BLaER1 treated with 17β-estradiol and CSF1 and Interleukin-3, amounts not matched to agents 10 nM and 100 nM (cell line): ENCODE data around the gene NRG3.
A peak's percentile ranks its signal among the peaks of the same experiment; 100 is the strongest.

Source experiments
- H3K27ac ChIP-seq, 11 experiments: shearing (Covaris generic); formaldehyde crosslinking; 2 replicates each; pipeline ENCODE4 v1.8.1; 2022
- H3K27me3 ChIP-seq, 11 experiments: shearing (Covaris generic); formaldehyde crosslinking; 2 replicates each; pipeline ENCODE4 v1.8.1; 2022
- H3K36me3 ChIP-seq, 11 experiments: shearing (Covaris generic); formaldehyde crosslinking; 2 replicates each; pipeline ENCODE4 v1.8.1; 2022
- H3K4me1 ChIP-seq, 10 experiments: shearing (Covaris generic); formaldehyde crosslinking; 2 replicates each; pipeline ENCODE4 v1.8.1; 2022
- H3K4me2 ChIP-seq, 11 experiments: shearing (Covaris generic); formaldehyde crosslinking; 2 replicates each; pipeline ENCODE4 v1.8.1; 2022
- H3K4me3 ChIP-seq, 10 experiments: shearing (Covaris generic); formaldehyde crosslinking; 2 replicates each; pipeline ENCODE4 v1.8.1; 2022
- H3K9ac ChIP-seq, 11 experiments: shearing (Covaris generic); formaldehyde crosslinking; 2 replicates each; pipeline ENCODE4 v1.8.1; 2022
- H3K9me3 ChIP-seq, 11 experiments: shearing (Covaris generic); formaldehyde crosslinking; replicated peaks in 1 of 11; 2 replicates each; pipeline ENCODE4 v1.8.1; 2022
- H4K20me1 ChIP-seq, 11 experiments: shearing (Covaris generic); formaldehyde crosslinking; 2 replicates each; pipeline ENCODE4 v1.8.1; 2022
- Cebpa-rat ChIP-seq, 11 experiments: shearing (Covaris generic); IDR thresholded peaks; 2 replicates each; pipeline ENCODE4 v1.8.1; 2022

Gene NRG3

GRCh38 chr10:81917666-81918065 lies 42.7 kb downstream of the NRG3 start:
- H3K4me1 ChIP-seq = peaks cover 0 to 8% (median 0%) of the 10 kb centered on the region in 10 experiments; a peak in 3 of 20 replicates
- H3K27me3 ChIP-seq = no peaks in the 10 kb centered on the region
- no peak overlapping the region for H3K9ac ChIP-seq
- no peak overlapping the region for H3K27ac ChIP-seq
- H3K4me3 ChIP-seq = no peak overlapping the region
- H4K20me1 ChIP-seq = peaks cover 0 to 27% (median 0%) of the 10 kb centered on the region in 11 experiments; a peak in 3 of 22 replicates
- H3K36me3 ChIP-seq = peaks cover 0 to 21% (median 0%) of the 10 kb centered on the region in 11 experiments; a peak in 6 of 22 replicates
- no peaks in the 10 kb centered on the region for H3K9me3 ChIP-seq
- H3K4me2 ChIP-seq = no peak overlapping the region
- TF ChIP-seq Cebpa-rat (IDR thresholded peaks at IDR 0.05) = no peak

DNA sequence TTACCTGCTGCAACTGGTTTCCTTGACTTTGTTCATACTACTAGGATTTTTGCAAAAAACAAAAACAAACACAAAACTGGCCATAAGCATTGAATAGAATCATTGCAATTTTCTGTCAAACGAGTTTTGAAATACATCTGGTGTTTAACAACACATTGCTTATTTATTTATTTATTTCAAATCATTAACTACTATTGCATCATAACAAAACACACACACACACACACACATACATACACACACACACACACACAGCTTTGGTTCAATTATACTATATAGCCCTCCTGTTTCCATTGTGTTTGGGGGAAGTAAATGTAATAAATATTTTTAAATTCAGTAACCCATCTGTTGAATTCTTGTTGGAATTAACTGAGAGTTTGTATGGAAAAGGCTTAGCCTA lies 43.8 kb downstream of the NRG3 start:
- Histone ChIP-seq H4K20me1 (peaks cover 0 to 32% (median 0%) of the 10 kb centered on the region in 11 experiments; a peak in 3 of 22 replicates), H3K27me3 (no peaks in the 10 kb centered on the region), H3K27ac (no peak overlapping the region), H3K4me3 (no peak overlapping the region), H3K4me1 (peaks cover 0 to 10% (median 0%) of the 10 kb centered on the region in 10 experiments; a peak in 5 of 20 replicates), H3K9ac (no peak overlapping the region), H3K9me3 (peaks cover 0 to 4% (median 0%) of the 10 kb centered on the region in 11 experiments; a peak in 1 of 22 replicates), H3K36me3 (peaks cover 0 to 15% (median under 1%) of the 10 kb centered on the region in 11 experiments; a peak in 6 of 22 replicates), H3K4me2 (no peak overlapping the region)
- peak in 1 of 11 experiments; percentile 25; a peak in 1 of 22 replicates for TF ChIP-seq Cebpa-rat (IDR thresholded peaks at IDR 0.05)

GRCh38 chr10:81920213-81920829 lies 45.3 kb downstream of the NRG3 start:
- no peak overlapping the region for H3K9ac ChIP-seq
- H3K27ac ChIP-seq = no peak overlapping the region
- H3K4me3 ChIP-seq = no peak overlapping the region
- H3K27me3 ChIP-seq = no peaks in the 10 kb centered on the region
- peaks cover 0 to 40% (median 0%) of the 10 kb centered on the region in 11 experiments; a peak in 3 of 22 replicates for H4K20me1 ChIP-seq
- peaks cover 0 to 4% (median 0%) of the 10 kb centered on the region in 11 experiments; a peak in 1 of 22 replicates for H3K9me3 ChIP-seq
- no peak for TF ChIP-seq Cebpa-rat (IDR thresholded peaks at IDR 0.05)
- H3K4me2 ChIP-seq = 0 out of 22 replicates have a peak overlapping the region, but pooled peaks of 1 of the 11 experiments have one; percentile 1
- H3K36me3 ChIP-seq = peaks cover 0 to 13% (median 0%) of the 10 kb centered on the region in 11 experiments; a peak in 4 of 22 replicates
- peaks cover 0 to 18% (median 0%) of the 10 kb centered on the region in 10 experiments; a peak in 5 of 20 replicates for H3K4me1 ChIP-seq

- H4K20me1 ChIP-seq = peaks cover 0 to 36% (median 0%) of the 10 kb centered on the region in 11 experiments; a peak in 2 of 22 replicates
- no peak for TF ChIP-seq Cebpa-rat (IDR thresholded peaks at IDR 0.05)
- H3K27me3 ChIP-seq = no peaks in the 10 kb centered on the region
- H3K27ac ChIP-seq = no peak overlapping the region
- H3K4me1 ChIP-seq = peaks cover 0 to 27% (median 6%) of the 10 kb centered on the region in 10 experiments; a peak in 11 of 20 replicates
- H3K9me3 ChIP-seq = peaks cover 0 to 4% (median 0%) of the 10 kb centered on the region in 11 experiments; a peak in 1 of 22 replicates
- H3K4me2 ChIP-seq = no peak overlapping the region
- no peak overlapping the region for H3K9ac ChIP-seq
- peaks cover 0 to 16% (median 0%) of the 10 kb centered on the region in 11 experiments; a peak in 5 of 22 replicates for H3K36me3 ChIP-seq
- no peak overlapping the region for H3K4me3 ChIP-seq
Observed at GRCh38 chr10:81928119-81928518, 53.1 kb downstream of the NRG3 start.

GRCh38 chr10:81943583-81943982 lies 68.6 kb downstream of the NRG3 start:
- Histone ChIP-seq H3K27me3 (no peaks in the 10 kb centered on the region), H3K9ac (no peak overlapping the region), H3K9me3 (peaks cover 0 to 9% (median 5%) of the 10 kb centered on the region in 11 experiments; a peak in 16 of 22 replicates), H3K4me3 (no peak overlapping the region), H3K27ac (no peak overlapping the region), H3K4me2 (no peak overlapping the region), H4K20me1 (peaks cover 0 to 28% (median 0%) of the 10 kb centered on the region in 11 experiments; a peak in 2 of 22 replicates), H3K36me3 (peaks cover 0 to 33% (median 4%) of the 10 kb centered on the region in 11 experiments; a peak in 7 of 22 replicates), H3K4me1 (0 out of 20 replicates have a peak, but pooled peaks cover 0 to 3% (median 0%) of the 10 kb centered on the region in 10 experiments)
- no peak for TF ChIP-seq Cebpa-rat (IDR thresholded peaks at IDR 0.05)

DNA sequence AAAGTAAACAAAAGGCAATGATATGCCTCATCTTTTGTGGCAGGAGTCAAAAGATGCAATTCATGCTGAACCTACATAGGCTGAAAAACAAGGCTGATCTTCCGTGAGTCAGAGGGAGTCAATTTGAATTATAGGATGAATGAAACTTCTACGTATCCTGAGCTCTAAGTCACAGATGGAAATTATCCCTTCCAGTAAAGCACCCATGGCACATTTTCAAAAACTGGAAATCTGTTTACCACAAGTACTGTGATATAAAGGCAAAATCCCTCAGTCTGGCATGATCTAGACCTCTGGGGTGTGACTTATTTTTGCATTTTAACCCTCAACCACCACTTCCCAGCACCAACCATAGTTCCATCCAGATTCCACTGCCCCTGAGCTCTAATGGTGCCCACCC lies 69.6 kb downstream of the NRG3 start:
- no peak overlapping the region for H3K4me3 ChIP-seq
- H3K36me3 ChIP-seq = peaks cover 0 to 30% (median 0%) of the 10 kb centered on the region in 11 experiments; a peak in 7 of 22 replicates
- H4K20me1 ChIP-seq = peaks cover 0 to 32% (median 0%) of the 10 kb centered on the region in 11 experiments; a peak in 2 of 22 replicates
- no peaks in the 10 kb centered on the region; a peak in 1 of 22 replicates for H3K9me3 ChIP-seq
- no peak for TF ChIP-seq Cebpa-rat (IDR thresholded peaks at IDR 0.05)
- H3K27me3 ChIP-seq = no peaks in the 10 kb centered on the region
- no peak overlapping the region for H3K27ac ChIP-seq
- no peak overlapping the region for H3K4me2 ChIP-seq
- 0 out of 20 replicates have a peak, but pooled peaks cover 0 to 3% (median 0%) of the 10 kb centered on the region in 10 experiments for H3K4me1 ChIP-seq
- H3K9ac ChIP-seq = no peak overlapping the region

DNA sequence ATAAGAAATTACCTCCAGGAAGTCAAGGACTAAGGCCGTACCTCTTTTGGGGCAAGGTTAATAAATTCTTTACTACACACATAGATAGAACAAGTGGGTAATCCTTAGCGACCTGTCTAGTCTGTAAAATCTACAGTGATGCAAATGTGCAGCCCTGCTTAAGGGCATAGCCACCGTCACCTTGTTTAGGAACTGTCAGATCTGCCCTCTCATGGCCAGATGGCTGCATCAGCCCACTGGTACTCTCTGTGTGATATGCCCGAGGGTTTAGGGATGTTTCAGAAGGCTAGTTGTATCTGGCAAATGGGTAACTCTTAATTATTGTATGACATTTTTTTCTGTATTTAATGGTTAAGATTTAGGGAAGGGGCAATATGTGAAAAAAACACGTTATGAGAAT lies 74.3 kb downstream of the NRG3 start:
- TF ChIP-seq Cebpa-rat (IDR thresholded peaks at IDR 0.05) = no peak
- H3K4me3 ChIP-seq = no peak overlapping the region
- H3K4me2 ChIP-seq = no peak overlapping the region
- peaks cover 0 to 34% (median 0%) of the 10 kb centered on the region in 11 experiments; a peak in 2 of 22 replicates for H4K20me1 ChIP-seq
- H3K4me1 ChIP-seq = peaks cover 0 to 8% (median 3%) of the 10 kb centered on the region in 10 experiments; a peak in 7 of 20 replicates
- 0 out of 22 replicates have a peak, but pooled peaks cover 0 to 6% (median 0%) of the 10 kb centered on the region in 11 experiments for H3K9me3 ChIP-seq
- H3K9ac ChIP-seq = no peak overlapping the region
- no peaks in the 10 kb centered on the region for H3K27me3 ChIP-seq
- H3K27ac ChIP-seq = no peak overlapping the region
- peaks cover 0 to 45% (median 0%) of the 10 kb centered on the region in 11 experiments; a peak in 6 of 22 replicates for H3K36me3 ChIP-seq

- peaks cover 0 to 48% (median 0%) of the 10 kb centered on the region in 11 experiments; a peak in 5 of 22 replicates for H3K36me3 ChIP-seq
- H3K4me3 ChIP-seq = no peak overlapping the region
- H3K27ac ChIP-seq = no peak overlapping the region
- no peaks in the 10 kb centered on the region for H3K27me3 ChIP-seq
- H3K4me2 ChIP-seq = no peak overlapping the region
- TF ChIP-seq Cebpa-rat (IDR thresholded peaks at IDR 0.05) = no peak
- H3K9me3 ChIP-seq = 0 out of 22 replicates have a peak, but pooled peaks cover 0 to 6% (median 0%) of the 10 kb centered on the region in 11 experiments
- peaks cover 0 to 31% (median 0%) of the 10 kb centered on the region in 11 experiments; a peak in 2 of 22 replicates for H4K20me1 ChIP-seq
- H3K4me1 ChIP-seq = peaks cover 0 to 8% (median 3%) of the 10 kb centered on the region in 10 experiments; a peak in 7 of 20 replicates
- no peak overlapping the region for H3K9ac ChIP-seq
Observed at GRCh38 chr10:81950358-81950757, 75.4 kb downstream of the NRG3 start.

DNA sequence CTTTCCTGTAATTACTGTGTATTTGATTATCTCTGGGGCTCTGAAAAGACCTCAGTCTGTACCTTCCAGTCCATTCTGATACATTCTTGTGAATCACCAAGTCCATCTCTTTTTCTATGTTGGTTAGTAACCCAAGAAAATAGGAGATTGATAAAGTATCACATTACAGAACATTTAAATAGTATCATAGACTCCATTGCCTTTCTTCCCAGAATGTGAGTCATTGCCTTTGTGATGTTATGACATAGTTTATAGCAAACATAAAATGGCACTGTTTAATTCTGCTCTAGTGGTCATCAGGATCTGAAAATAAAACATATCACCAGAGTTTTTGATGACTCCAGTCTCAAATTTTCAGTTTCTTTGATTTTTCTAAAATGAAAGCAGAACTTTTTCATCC lies 78.4 kb downstream of the NRG3 start:
- H3K4me3 ChIP-seq = no peak overlapping the region
- no peak for TF ChIP-seq Cebpa-rat (IDR thresholded peaks at IDR 0.05)
- peak overlapping the region in 2 of 11 experiments; percentile 5 to 6; a peak in 2 of 22 replicates for H3K4me2 ChIP-seq
- H3K27ac ChIP-seq = no peak overlapping the region
- peaks cover 0 to 45% (median 0%) of the 10 kb centered on the region in 11 experiments; a peak in 9 of 22 replicates for H3K36me3 ChIP-seq
- H3K9ac ChIP-seq = no peak overlapping the region
- H3K4me1 ChIP-seq = peaks cover 0 to 8% (median 3%) of the 10 kb centered on the region in 10 experiments; a peak in 7 of 20 replicates
- no peaks in the 10 kb centered on the region for H3K27me3 ChIP-seq
- H3K9me3 ChIP-seq = 0 out of 22 replicates have a peak, but pooled peaks cover 0 to 6% (median 0%) of the 10 kb centered on the region in 11 experiments
- peaks cover 0 to 21% (median 0%) of the 10 kb centered on the region in 11 experiments; a peak in 2 of 22 replicates for H4K20me1 ChIP-seq
